Common myeloid progenitor, CD34-positive (primary cell): ENCODE measurements around the gene FOXK2.

Experiments used
- CTCF ChIA-PET: fragments of 350-600 bp; sonication (Branson Sonifier 250); formaldehyde crosslinking; loops from one replicate; lab custom pipeline; 2021; ENCODE audit warnings: antibody characterized with exemption; lab: Charles Lee
- POLR2A ChIA-PET: fragments of 350-600 bp; sonication (Branson Sonifier 250); formaldehyde crosslinking; loops from one replicate; lab custom pipeline; 2021; ENCODE audit warnings: antibody characterized with exemption; lab: Charles Lee
- DNase-seq, 3 donors: peaks; one replicate each; pipeline versions ENCODE4 v3.0.0 to v3.0.0-alpha.2; 2013
- H3K27ac ChIP-seq, 2 experiments: 1 replicate in 1 of 2; 2 replicates in 1 of 2; pipeline ENCODE4 v1.7.0; 2013; ENCODE audit warnings: inconsistent platforms in 2 of 2, low read length in 2 of 2, mild to moderate bottlenecking in 2 of 2, low read depth in 1 of 2, moderate library complexity in 1 of 2; ENCODE audit not compliant: severe bottlenecking in 2 of 2, insufficient read depth in 1 of 2, poor library complexity in 1 of 2
- H3K27me3 ChIP-seq, 5 experiments: replicated peaks in 2 of 5; 1 replicate in 3 of 5; 2 replicates in 2 of 5; pipeline versions ENCODE4 v1.6.1 to v1.7.0; 2013; ENCODE audit warnings: low read length in 4 of 5, mild to moderate bottlenecking in 2 of 5, moderate library complexity in 2 of 5, inconsistent platforms in 1 of 5; ENCODE audit not compliant: insufficient read depth in 5 of 5, control insufficient read depth in 4 of 5
- H3K36me3 ChIP-seq, 4 experiments: 1 replicate in 2 of 4; 2 replicates in 2 of 4; pipeline versions ENCODE4 v1.6.1 to v1.7.0; 2013; ENCODE audit warnings: low read length in 3 of 4, control low read depth in 1 of 4, mild to moderate bottlenecking in 1 of 4; ENCODE audit not compliant: control insufficient read depth in 4 of 4, insufficient read depth in 4 of 4
- H3K4me1 ChIP-seq, 4 experiments: 1 replicate in 3 of 4; 2 replicates in 1 of 4; pipeline versions ENCODE4 v1.6.1 to v1.7.1; 2013; ENCODE audit warnings: low read length in 3 of 4, mild to moderate bottlenecking in 3 of 4, control low read depth in 1 of 4, inconsistent platforms in 1 of 4, moderate library complexity in 1 of 4; ENCODE audit not compliant: control insufficient read depth in 4 of 4, insufficient read depth in 4 of 4; ENCODE audit errors: control extremely low read depth in 1 of 4
- H3K4me3 ChIP-seq, 7 experiments: 1 replicate in 4 of 7; 2 replicates in 3 of 7; pipeline versions ENCODE4 v1.5.1 to v1.7.0; 2013; ENCODE audit warnings: mild to moderate bottlenecking in 7 of 7, low read length in 6 of 7, moderate library complexity in 6 of 7, inconsistent platforms in 2 of 7, low read depth in 2 of 7, control low read depth in 1 of 7; ENCODE audit not compliant: insufficient read depth in 4 of 7, control insufficient read depth in 1 of 7; ENCODE audit errors: extremely low read depth in 1 of 7
- H3K9me3 ChIP-seq, 5 experiments: 1 replicate in 4 of 5; 2 replicates in 1 of 5; pipeline versions ENCODE4 v1.6.1 to v1.7.1; 2013; ENCODE audit warnings: low read length in 4 of 5, mild to moderate bottlenecking in 2 of 5, inconsistent platforms in 1 of 5, low read depth in 1 of 5, moderate library complexity in 1 of 5; ENCODE audit not compliant: control insufficient read depth in 4 of 5, insufficient read depth in 2 of 5; ENCODE audit errors: control extremely low read depth in 1 of 5
- WGBS: methylation state at CpG from one replicate; pipeline ENCODE4 v1.1.5; 2013; ENCODE audit not compliant: insufficient coverage; 5-methylcytosine and 5-hydroxymethylcytosine counted together

The FOXK2 gene

DNA sequence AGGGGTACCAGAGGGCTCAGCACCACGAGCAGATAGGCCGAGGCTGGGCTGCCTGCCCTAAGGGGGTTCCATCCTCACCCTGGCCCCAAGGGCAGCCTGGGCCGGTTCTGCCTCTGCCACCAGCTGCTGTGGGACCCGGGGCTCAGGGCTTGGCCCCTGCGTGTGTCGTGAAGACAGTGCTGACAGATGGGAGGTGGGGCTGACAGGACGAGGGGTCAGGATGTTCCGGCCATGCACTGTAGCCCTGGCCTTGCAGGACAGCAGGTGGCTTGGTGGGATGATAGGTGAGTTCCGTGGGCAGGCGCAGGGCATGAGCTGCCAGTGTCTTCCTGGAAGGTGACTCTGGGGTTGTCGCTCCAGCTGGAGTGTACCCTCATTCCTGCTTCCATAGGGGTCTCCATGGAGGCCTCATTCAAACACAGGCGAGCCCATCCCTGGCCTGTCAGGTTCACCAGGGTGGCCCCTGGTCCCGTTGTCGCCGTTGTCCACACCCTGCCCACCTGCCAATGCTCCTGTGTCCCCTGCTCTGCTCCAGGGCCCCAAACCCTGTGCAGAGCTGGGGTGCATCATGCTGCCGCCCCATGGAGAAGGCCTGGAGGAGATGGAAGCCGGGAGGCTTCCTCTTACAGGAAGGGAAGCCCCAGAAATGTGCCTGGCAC is 71.5 kb downstream of the FOXK2 start:
- Histone ChIP-seq H3K9me3 (no peaks in the 10 kb centered on the region), H3K36me3 (peaks cover 2 to 41% (median 24%) of the 10 kb centered on the region in 4 experiments), H3K4me3 (peak overlapping the region in 3 of 7 experiments; percentile 21 to 32 (median 24)), H3K4me1 (peaks cover 16 to 69% (median 60%) of the 10 kb centered on the region in 4 experiments), H3K27me3 (no peaks in the 10 kb centered on the region), H3K27ac (peak overlapping the region; percentile 58 to 80)
- CTCF ChIA-PET, result interaction anchor here (0.9 to 2.1 kb wide), 5 partner anchors 13 to 163 kb away, joined by 3 to 12 read pairs (median 3); no protein-coding TSS in a partner anchor
- POLR2A ChIA-PET, result interaction anchor here (1.0 to 2.0 kb wide), 3 partner anchors 13 to 94 kb away, joined by 3 to 7 read pairs (median 4); no protein-coding TSS in a partner anchor
- WGBS, result 62% methylated on average over 11 of the region's 17 CpGs
- peak in 1 of 3 donors; percentile 10 for DNase-seq

GRCh38 chr17:82592289-82592766 is 72.8 kb downstream of the FOXK2 start:
- ChIA-PET POLR2A (interaction anchor here (1.0 to 2.0 kb wide), 3 partner anchors 12 to 95 kb away, joined by 3 to 7 read pairs (median 4); no protein-coding TSS in a partner anchor), CTCF (interaction anchor here (1.1 to 2.1 kb wide), 3 partner anchors 11 to 55 kb away, joined by 4 to 12 read pairs (median 7); no protein-coding TSS in a partner anchor)
- DNase-seq, result no peak
- Histone ChIP-seq H3K36me3 (peaks cover 0 to 47% (median 34%) of the 10 kb centered on the region in 4 experiments), H3K27me3 (no peaks in the 10 kb centered on the region), H3K4me3 (peak overlapping the region in 6 of 7 experiments; percentile 1 to 71 (median 46)), H3K9me3 (no peaks in the 10 kb centered on the region), H3K4me1 (peaks cover 16 to 63% (median 54%) of the 10 kb centered on the region in 4 experiments), H3K27ac (peak overlapping the region; percentile 64 to 80)
- 76% methylated on average over 9 of the region's 9 CpGs for WGBS

- DNase-seq, result peak; percentile 91 to 97 (median 95)
- Histone ChIP-seq H3K9me3 (no peaks in the 10 kb centered on the region), H3K27me3 (no peaks in the 10 kb centered on the region), H3K4me3 (peak overlapping the region in 5 of 7 experiments; percentile 52 to 71 (median 58)), H3K36me3 (peaks cover 0 to 44% (median 30%) of the 10 kb centered on the region in 4 experiments), H3K4me1 (peaks cover 16 to 57% (median 51%) of the 10 kb centered on the region in 4 experiments), H3K27ac (peak overlapping the region; percentile 64 to 80)
- WGBS, result 16% methylated on average over 27 of the region's 29 CpGs
- CTCF ChIA-PET, result interaction anchor here (1.0 to 2.1 kb wide), 3 partner anchors 11 to 54 kb away, joined by 3 to 12 read pairs (median 7); no protein-coding TSS in a partner anchor
- POLR2A ChIA-PET, result interaction anchor here (2.0 kb wide), 1 partner anchor 11 kb away, joined by 7 read pairs; no protein-coding TSS in a partner anchor
Observed at GRCh38 chr17:82592767-82593589, 73.4 kb downstream of the FOXK2 start.

DNA sequence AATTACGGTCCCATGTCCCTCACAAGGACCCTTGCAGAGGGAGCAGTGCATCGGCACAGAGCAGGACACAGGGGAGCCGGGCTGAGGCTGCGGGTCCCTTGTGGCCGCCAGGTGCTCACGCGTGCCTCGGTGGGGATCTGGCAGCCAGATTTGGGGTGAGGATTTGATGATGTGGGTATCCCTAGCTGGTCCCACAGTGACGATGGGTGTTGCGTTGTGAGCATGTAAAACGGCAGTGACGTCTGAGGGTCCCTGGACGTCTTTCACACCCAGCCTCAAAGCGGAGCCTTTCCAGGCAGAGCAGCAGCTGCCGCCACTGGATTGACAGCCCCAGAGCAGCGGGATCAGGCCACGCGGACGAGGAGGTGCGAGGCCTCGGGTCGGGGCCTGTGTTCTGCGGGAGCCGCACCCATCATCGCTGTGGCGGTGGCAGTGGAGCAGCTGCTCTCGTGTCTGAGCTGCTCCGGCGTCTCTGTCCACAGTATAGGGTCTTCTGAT is 74.1 kb downstream of the FOXK2 start:
- ChIA-PET POLR2A (no interaction called here), CTCF (interaction anchor here (0.9 to 1.0 kb wide), 2 partner anchors 10 to 17 kb away, joined by 3 read pairs; no protein-coding TSS in a partner anchor)
- H3K4me1 ChIP-seq, result peaks cover 16 to 57% (median 50%) of the 10 kb centered on the region in 4 experiments
- peaks cover 0 to 46% (median 29%) of the 10 kb centered on the region in 4 experiments for H3K36me3 ChIP-seq
- peak overlapping the region in 5 of 7 experiments; percentile 52 to 71 (median 58) for H3K4me3 ChIP-seq
- peak in 2 of 3 donors; percentile 23 to 47 for DNase-seq
- H3K9me3 ChIP-seq, result no peaks in the 10 kb centered on the region
- H3K27me3 ChIP-seq, result no peaks in the 10 kb centered on the region
- H3K27ac ChIP-seq, result peak overlapping the region in 1 of 2 experiments; percentile 80
- 72% methylated on average over 29 of the region's 29 CpGs for WGBS

- no peak overlapping the region for H3K27ac ChIP-seq
Observed at GRCh38 chr17:82594571-82594970, 75.0 kb downstream of the FOXK2 start.

DNA sequence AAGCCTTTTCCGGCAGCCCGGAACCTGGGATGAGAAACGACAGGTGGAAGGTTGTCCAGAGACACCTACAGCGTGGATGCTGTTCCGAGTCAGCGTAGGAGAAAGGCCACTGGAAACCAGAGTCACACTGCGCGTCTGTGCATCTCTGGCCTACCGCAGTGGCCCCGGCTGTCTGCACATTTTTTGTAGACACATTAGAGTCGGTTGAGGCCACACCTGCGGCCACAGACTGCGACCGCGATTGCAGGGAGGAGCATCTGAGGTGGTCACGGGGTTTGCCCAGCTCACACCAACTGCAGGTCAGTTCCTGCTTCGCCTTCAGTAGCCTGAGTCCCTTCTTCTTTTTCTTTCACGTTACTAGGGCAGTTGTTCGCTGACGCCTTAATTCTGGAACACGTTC is 76.4 kb downstream of the FOXK2 start:
- peaks cover 0 to 61% (median 42%) of the 10 kb centered on the region in 4 experiments for H3K36me3 ChIP-seq
- peaks cover 16 to 38% (median 35%) of the 10 kb centered on the region in 4 experiments for H3K4me1 ChIP-seq
- WGBS, result 92% methylated on average over 18 of the region's 21 CpGs
- H3K27me3 ChIP-seq, result no peaks in the 10 kb centered on the region
- H3K4me3 ChIP-seq, result no peak overlapping the region
- ChIA-PET CTCF (interaction anchor here (0.6 to 1.6 kb wide), 2 partner anchors 8 to 16 kb away, joined by 4 to 8 read pairs; no protein-coding TSS in a partner anchor), POLR2A (no interaction called here)
- H3K9me3 ChIP-seq, result no peaks in the 10 kb centered on the region
- DNase-seq, result no peak
- H3K27ac ChIP-seq, result no peak overlapping the region

More at GRCh38 chr17:82594571-82594970, 75.0 kb downstream of the FOXK2 start:
- CTCF ChIA-PET, result interaction anchor here (0.9 to 1.6 kb wide), 2 partner anchors 9 to 18 kb away, joined by 3 to 8 read pairs; no protein-coding TSS in a partner anchor
- no peaks in the 10 kb centered on the region for H3K27me3 ChIP-seq
- WGBS, result 98% methylated on average over 11 of the region's 11 CpGs
- H3K36me3 ChIP-seq, result peaks cover 0 to 50% (median 32%) of the 10 kb centered on the region in 4 experiments
- POLR2A ChIA-PET, result no interaction called here
- no peak for DNase-seq
- H3K4me3 ChIP-seq, result no peak overlapping the region
- peaks cover 16 to 52% (median 47%) of the 10 kb centered on the region in 4 experiments for H3K4me1 ChIP-seq
- H3K9me3 ChIP-seq, result no peaks in the 10 kb centered on the region
